ES-I3 (cell line): ENCODE measurements around the gene KISS1R.

Experiments
- H3K36me3 ChIP-seq: 2 replicates; pipeline ENCODE4 v1.6.1; 2013; ENCODE audit warnings: mild to moderate bottlenecking, low read length, control low read depth, moderate library complexity; ENCODE audit not compliant: insufficient read depth
- H3K4me1 ChIP-seq: 2 replicates; pipeline ENCODE4 v1.6.1; 2013; ENCODE audit warnings: mild to moderate bottlenecking, control low read depth, low read length; ENCODE audit not compliant: insufficient read depth
- H3K9ac ChIP-seq: 2 replicates; pipeline ENCODE4 v1.6.1; 2013; ENCODE audit warnings: low read depth, mild to moderate bottlenecking, low read length, moderate library complexity
- H3K9me3 ChIP-seq: 2 replicates; pipeline ENCODE4 v1.6.1; 2013; ENCODE audit warnings: mild to moderate bottlenecking, low read length, moderate library complexity; ENCODE audit not compliant: control insufficient read depth, insufficient read depth

KISS1R gene

DNA sequence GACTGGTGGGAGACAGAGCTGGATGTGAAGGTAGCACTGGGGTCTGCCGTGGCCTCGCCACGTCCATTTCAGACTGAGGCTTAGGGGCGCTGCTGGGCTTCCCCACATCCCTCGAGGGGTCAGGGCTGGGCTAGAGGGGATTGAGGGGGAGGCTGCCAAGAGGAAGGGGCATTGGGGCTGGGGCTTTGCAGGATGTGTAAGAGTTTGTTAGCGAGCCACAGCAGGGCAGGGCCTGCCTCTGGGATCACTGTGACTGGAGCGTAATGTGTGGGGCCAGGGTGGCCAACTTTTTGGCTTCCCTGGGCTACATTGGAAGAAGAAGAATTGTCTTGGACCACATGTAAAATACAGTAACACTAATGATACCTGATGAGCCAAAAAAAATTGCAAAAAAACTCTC, 22.8 kb downstream of the KISS1R start:
- peaks cover 3% of the 10 kb centered on the region; the same call in 1 of the 2 replicates for H3K36me3 ChIP-seq
- no peaks in the 10 kb centered on the region for H3K9me3 ChIP-seq
- no peaks in the 10 kb centered on the region for H3K4me1 ChIP-seq
- H3K9ac ChIP-seq, result no peak overlapping the region

DNA sequence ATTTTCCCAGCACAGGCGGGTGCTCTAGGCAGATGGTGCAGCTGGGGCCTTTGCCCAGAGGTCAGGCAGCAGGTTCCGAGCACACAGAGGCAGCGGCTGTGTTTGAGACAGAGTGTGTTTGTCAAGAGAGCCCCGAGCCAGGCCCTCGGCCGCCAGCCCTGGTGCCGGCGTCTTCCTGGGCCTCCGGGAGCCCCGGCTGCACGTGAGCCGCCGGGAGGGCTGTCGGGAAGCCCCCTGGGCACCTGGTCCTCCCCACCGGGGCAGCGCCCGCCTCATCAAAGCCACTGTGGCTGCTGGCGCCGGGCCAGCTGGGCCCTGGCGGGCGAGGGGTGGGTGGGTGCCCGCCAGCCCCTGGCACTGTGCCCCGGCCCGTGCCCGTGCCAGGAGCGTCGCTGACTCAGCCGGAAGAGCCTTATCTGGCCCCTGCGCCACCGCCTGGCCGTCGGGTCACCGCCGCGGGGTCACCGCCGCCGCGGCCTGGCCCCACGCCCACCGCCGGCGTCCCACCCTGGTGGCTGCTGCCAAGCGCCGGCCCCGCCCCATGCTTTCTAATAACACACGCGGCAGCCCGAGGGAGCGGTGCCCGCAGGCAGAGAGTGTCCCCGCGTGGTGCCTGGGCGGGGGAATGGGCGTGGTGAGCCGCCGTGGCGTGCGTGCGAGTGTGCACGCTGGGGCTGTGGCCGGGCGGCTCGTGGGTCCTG, 23.6 kb downstream of the KISS1R start:
- peaks cover 3% of the 10 kb centered on the region; the same call in 1 of the 2 replicates for H3K36me3 ChIP-seq
- H3K9ac ChIP-seq, result no peak overlapping the region
- H3K9me3 ChIP-seq, result no peaks in the 10 kb centered on the region
- no peaks in the 10 kb centered on the region for H3K4me1 ChIP-seq

DNA sequence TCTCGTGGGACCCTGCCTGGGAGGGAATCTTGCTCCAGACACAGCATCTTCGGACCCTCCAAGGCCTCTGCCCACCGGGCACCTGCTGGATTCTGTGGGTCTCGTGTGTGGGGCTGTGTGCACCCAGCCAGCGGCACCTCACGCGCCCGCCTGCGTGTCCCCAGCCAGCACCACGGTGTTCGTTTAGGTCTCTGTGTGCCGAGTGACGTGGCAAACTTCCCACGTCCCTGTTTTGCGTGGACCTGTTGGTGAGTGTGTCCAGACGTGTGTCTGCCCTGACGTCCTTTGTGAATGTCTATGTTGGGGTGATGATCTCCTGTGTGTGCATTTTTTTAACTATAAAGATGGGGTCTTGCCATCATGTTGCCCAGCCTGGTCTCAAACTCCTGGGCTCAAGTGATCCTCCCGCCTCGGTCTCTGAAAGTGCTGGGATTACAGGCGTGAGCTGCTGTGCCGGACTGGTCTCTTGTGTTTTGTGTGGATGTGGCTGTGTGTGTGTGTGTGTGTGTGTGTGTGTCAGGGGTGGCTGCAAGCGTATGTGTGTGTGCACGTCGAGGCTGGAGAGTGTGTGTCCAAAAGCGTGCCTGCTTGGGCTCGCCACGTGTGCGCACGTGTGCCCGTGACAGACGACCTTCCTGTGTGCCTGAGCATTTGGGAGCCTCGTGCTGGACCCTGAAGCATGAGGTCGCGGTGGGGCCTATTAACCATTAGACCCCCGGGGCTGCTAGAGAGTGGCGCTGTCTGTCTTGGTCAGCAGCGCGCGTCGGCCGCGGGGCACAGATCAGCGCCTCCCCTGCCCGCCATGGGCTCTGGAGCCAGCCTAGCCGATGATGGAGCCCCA, 24.4 kb downstream of the KISS1R start:
- H3K9ac ChIP-seq, result no peak overlapping the region
- peaks cover 3% of the 10 kb centered on the region; the same call in 1 of the 2 replicates for H3K36me3 ChIP-seq
- no peaks in the 10 kb centered on the region for H3K9me3 ChIP-seq
- no peaks in the 10 kb centered on the region for H3K4me1 ChIP-seq

DNA sequence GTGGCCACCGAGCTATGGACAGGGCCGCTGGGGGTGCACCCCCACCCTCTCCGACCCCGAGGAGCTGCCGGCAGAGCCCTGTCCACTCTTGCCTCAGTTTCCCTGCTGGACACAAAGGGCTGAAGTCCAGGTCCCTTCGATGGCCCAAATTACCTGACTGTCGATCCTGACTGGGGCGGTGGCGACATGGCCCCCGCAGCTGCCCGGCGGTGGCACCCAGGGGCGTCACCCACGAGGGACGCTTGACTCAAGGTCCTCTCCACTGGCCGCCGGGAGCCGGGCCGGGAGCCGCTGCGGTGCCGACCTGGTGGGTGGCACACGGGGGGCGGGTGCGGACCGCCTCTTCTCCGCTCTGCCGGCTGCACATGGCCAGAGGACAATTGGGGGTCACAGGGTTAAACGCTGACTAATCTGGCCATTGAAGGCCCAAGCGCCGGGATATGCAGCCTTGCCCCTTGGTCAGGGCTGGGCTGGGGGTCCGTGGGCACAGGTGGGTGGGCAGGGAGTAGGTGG, 25.1 kb downstream of the KISS1R start:
- Histone ChIP-seq H3K9ac (no peak overlapping the region), H3K36me3 (peaks cover 3% of the 10 kb centered on the region; the same call in 1 of the 2 replicates), H3K9me3 (no peaks in the 10 kb centered on the region), H3K4me1 (no peaks in the 10 kb centered on the region)

DNA sequence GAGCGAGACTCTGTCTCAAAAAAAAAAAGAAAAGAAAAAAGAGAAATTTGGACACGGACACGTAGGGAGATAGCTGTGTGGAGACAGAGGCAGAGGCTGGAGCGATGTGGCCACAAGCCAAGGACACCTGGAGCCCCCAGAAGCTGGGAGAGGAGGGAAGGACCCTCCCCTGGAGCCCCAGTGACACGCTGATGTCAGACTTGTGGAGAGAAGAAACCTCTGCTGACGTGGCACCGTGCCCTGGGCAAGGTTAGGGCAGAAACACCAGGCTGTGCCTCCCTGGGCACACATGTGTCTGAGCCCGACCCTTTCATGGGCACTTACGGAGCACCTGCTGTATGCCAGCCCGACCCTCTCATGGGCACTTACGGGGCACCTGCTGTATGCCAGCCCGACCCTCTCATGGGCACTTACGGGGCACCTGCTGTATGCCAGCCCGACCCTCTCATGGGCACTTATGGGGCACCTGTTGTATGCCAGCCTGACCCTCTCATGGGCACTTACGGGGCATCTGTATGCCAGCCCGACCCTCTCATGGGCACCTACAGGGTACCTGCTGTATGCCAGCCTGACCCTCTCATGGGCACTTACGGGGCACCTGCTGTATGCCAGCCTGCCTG, 26.5 kb downstream of the KISS1R start:
- H3K9me3 ChIP-seq, result no peaks in the 10 kb centered on the region
- H3K36me3 ChIP-seq, result peaks cover 3% of the 10 kb centered on the region; the same call in 1 of the 2 replicates
- no peaks in the 10 kb centered on the region for H3K4me1 ChIP-seq
- H3K9ac ChIP-seq, result no peak overlapping the region

DNA sequence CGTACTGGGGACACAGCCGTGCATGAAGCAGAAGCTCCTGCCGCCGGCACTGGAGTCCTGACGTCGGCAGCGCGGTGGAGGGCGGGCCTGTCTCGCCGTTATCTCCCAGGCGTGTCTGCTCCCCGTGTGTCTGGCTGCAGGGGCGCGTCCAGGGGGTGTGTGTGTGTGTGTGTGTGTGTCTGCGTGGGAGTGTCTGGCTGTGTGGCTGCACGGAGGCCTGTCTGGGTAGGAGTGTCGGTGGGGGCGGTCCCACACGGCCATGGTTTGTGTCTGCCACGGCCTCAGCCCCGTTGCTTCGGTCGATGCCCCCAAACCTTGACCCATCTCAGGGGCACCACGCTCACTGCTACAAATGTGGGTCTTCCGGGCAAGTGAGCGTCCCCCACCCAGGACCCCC, 27.0 kb downstream of the KISS1R start:
- H3K9ac ChIP-seq, result no peak overlapping the region
- no peaks in the 10 kb centered on the region for H3K9me3 ChIP-seq
- peaks cover 3% of the 10 kb centered on the region; the same call in 1 of the 2 replicates for H3K36me3 ChIP-seq
- no peaks in the 10 kb centered on the region for H3K4me1 ChIP-seq

DNA sequence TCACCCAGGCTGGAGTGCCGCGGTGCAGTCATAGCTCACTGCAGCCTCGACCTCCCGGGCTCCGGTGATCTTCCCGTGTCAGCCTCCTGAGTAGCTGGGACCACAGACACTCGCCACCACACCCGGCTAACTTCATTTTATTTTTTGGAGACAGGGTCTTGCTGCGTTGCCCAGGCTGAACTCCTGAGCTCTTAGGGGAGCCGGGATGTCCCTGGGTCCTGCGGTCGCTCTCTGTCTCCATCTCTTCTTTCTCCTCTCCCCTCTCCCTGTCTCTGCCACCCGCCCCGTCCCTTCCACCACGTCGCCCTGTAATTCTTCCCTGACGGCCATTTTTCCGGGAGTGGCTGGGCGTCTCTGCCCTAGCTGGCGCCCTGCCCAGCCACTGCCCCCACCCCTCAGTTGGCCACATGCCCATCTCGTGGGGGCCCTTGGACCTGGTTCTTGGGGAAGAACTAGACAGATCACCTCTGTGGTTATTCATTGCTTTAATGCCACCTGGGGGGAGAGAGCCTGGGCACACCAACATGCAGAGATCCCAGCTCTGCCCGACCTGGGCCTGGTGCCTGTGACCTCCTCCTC, 27.6 kb downstream of the KISS1R start:
- no peaks in the 10 kb centered on the region for H3K9me3 ChIP-seq
- no peak overlapping the region for H3K9ac ChIP-seq
- H3K36me3 ChIP-seq, result no peaks in the 10 kb centered on the region; the same call in 1 of the 2 replicates
- H3K4me1 ChIP-seq, result no peaks in the 10 kb centered on the region

DNA sequence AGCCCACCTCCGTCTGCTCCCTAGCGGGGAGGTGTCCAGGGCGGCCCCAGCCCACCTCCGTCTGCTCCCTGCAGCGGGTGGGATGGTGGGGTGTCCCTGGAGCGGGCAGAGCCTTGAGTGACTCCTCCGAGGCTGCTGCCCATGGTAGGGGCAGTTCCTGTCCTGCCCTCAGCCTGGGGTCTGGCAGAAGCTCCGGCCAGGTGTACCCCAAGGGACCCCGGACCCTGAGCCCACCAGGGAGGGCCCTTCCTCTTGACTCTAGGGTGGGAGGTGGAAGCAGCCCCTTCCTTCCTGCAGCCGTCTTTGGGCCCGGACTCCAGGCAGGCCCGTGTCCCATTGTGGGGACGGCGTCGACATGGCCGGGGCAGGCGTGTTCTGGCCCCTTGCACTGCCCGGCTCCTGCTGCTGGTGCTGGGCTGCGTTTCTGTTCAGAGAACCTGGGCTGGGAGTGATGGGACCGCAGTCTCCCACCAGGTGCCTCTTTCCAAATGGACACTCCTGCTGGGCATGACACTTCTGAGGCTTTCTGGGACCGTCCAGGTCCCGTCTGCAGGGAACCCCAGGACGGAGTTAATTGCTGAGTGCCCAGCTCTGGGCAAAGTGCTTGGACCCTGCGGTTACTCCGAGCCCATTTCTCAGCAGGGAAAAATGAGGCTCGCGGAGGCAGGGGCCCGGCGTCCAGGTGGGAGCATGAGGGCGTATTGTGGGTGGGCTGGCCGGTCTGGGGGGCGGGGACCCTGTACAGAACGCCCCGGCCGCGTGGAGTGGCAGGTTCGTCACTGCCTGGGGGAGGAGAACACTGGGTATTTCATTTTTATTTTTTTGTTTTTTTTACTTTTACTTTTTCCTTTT, 28.5 kb downstream of the KISS1R start:
- H3K9ac ChIP-seq, result no peak overlapping the region
- H3K9me3 ChIP-seq, result no peaks in the 10 kb centered on the region
- no peaks in the 10 kb centered on the region; the same call in 1 of the 2 replicates for H3K36me3 ChIP-seq
- H3K4me1 ChIP-seq, result no peaks in the 10 kb centered on the region

DNA sequence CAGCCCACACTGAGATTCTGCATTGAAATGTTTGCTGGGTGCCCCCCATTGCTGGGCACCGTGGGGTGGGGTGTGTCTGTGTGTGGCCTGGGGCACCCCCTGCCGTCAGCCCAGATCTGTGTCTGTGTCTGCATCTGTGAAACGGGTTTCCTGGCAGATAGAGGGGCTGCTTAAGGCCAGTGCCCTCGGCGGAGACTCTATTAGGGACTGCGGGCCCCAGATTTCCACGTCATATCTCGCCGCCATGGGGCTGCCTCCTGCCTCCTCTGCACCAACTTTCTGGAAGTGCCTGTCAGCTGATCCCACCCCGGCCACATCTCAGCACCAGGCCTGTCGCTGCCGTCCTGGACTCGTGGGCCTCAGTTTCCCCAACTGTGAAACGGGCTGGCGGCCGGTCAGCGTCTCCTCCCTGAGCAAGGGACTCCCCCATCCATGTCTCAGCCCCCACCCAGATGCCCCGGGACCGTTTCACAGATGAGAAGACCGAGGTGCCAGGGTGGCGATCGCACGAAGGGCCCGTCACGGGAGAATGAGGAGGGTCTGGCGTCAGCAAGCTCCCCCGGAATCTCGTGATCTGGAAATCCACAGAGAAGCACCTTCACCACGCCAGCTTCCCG, 30.1 kb downstream of the KISS1R start:
- no peaks in the 10 kb centered on the region; the same call in 1 of the 2 replicates for H3K36me3 ChIP-seq
- H3K9ac ChIP-seq, result no peak overlapping the region
- no peaks in the 10 kb centered on the region for H3K9me3 ChIP-seq
- no peaks in the 10 kb centered on the region for H3K4me1 ChIP-seq

DNA sequence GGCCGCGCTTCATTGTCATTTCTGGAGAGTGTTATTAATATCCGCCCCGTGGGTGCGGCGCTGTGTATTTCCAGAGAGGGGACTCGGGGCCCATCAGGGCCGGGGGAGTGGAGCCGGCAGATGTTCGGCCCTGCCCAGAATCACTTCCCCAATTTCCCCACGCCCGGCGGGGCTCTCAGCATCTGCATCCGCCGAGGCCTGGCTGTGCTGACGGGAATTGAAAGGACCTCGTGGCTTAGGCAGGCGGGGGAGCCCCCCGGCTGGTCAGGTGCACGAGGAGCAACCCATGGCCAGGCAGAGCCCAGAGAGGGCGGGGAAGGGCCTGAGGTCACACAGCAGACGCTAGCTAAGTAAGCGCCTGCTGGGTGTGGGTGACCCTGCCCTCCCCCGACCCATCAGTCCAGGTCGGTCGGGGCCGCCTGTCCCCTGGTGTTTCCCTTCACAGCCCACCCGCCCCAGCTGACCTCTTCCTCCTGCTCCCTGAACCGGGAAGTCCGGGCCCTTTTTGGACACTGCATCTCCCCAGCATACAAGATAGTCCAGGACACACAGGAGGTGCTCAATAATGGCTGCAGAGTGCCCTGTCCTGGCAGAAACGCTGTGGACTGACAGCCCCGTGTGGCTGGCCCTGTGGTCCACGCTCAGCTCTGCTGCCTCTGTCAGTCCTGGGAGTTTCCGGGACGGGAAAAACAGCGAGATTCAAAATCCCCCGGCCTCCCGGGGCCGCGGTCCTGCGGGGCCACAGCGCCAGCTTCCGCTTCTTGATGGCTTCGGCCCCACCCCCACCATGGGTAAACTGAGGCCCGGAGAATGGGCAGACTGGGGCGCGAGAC, 30.8 kb downstream of the KISS1R start:
- Histone ChIP-seq H3K9me3 (no peaks in the 10 kb centered on the region), H3K36me3 (no peaks in the 10 kb centered on the region; the same call in 1 of the 2 replicates), H3K9ac (no peak overlapping the region), H3K4me1 (peaks cover 6% of the 10 kb centered on the region; the same call in 1 of the 2 replicates)

DNA sequence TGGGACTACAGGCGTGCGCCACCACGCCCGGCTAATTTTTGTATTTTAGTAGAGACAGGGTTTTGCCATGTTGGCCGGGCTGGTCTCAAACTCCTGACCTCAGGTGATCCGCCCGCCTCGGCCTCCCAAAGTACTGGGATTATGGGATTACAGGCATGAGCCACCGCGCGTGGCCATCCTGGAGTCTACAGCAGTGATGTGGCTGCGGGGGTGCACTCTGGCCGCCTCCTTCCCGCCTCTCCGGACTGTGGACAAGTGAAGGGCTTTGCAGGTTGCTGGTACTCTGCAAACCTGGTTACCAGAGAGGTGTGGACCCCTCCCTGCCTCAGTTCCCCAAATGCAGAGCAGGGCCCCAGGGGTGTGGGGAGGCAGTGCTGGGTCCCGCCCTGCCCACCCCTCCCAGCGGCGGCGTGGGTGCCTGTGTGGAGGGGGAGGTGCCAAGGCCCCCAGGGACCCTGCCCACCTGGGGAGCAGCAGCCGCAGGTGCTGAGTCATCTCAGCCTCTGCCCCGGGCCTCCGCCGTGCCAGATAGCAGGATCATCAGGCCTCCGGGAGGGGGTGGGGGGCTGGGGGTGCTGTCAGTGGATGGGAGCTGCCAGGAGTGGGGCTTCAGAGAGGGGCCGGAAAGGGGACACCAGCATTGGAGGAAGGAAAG, 31.8 kb downstream of the KISS1R start:
- Histone ChIP-seq H3K4me1 (peaks cover 11% of the 10 kb centered on the region; the same call in 1 of the 2 replicates), H3K9ac (no peak overlapping the region)

More for the DNA sequence above, 31.8 kb downstream of the KISS1R start:
- H3K9me3 ChIP-seq, result no peaks in the 10 kb centered on the region
- H3K36me3 ChIP-seq, result no peaks in the 10 kb centered on the region
